ENCODE data around the gene CT55.
A peak's percentile ranks its signal among the peaks of the same experiment; 100 is the strongest.
"Not testable (repeated sequence)": the region's sequence is repeated elsewhere in the genome, so short reads cannot be mapped to it uniquely, and the experiment has no call there.

Gene CT55, protein sequence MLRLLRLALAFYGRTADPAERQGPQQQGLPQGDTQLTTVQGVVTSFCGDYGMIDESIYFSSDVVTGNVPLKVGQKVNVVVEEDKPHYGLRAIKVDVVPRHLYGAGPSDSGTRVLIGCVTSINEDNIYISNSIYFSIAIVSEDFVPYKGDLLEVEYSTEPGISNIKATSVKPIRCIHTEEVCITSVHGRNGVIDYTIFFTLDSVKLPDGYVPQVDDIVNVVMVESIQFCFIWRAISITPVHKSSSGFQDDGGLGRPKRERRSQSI

GRCh38 chrX:135170877-135171519 is at the start of gene CT55:
CT55 (minus strand) TSS chrX:135171398; CDS start chrX:135171171, 227 bp downstream.
- Mint-ChIP-seq H3K36me3 (no peaks in the 10 kb centered on the region), H3K27me3 (peaks cover 4% of the 10 kb centered on the region), H3K9me3 (peaks cover 6% of the 10 kb centered on the region), H3K4me1 (no peaks in the 10 kb centered on the region), H3K27ac (no peak within 1 kb of the TSS), H3K4me3 (no peak within 1 kb of the TSS)
- DNase-seq (ENCODE audit: low spot score in 2 of 2) (no peak), ATAC-seq (ENCODE audit: low read depth) (no peak)

DNA sequence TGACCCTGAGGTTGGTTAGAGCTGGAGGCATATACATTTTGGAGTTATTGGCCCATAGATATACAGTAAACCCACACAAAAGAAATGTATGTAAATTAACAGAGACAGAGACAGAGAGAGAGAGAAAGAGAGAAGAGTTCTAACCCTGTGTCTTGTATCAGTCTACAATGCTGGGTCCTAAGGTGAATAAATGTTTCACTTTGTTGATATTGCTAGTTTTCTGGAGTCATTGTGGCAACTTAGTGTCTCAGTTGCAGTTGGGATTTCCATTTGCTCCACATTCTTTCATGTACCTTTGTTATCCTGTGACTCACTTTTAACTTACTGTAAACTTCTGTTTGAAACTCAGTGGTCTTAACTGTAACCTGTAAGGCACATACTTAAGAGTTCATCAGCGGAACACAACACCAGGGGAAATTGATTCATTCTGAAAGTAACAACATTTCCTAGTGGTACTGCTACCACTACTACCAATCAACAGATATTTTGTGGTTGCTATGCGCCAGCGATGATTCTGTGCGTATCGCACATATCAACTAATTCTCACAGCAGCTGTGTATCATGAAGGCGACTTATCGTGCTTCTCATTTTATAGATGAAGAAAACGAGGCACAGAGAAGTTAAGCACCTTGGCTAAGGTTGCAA is 42.1 kb upstream of the CT55 start:
- H3K4me3 Mint-ChIP-seq: no peak overlapping the region
- H3K27ac Mint-ChIP-seq: no peak overlapping the region
- H3K9me3 Mint-ChIP-seq: no peaks in the 10 kb centered on the region
- no peak for DNase-seq (ENCODE audit: low spot score in 2 of 2)
- ATAC-seq (ENCODE audit: low read depth): no peak
- H3K4me1 Mint-ChIP-seq: peaks cover 5% of the 10 kb centered on the region
- H3K27me3 Mint-ChIP-seq: peaks cover 5% of the 10 kb centered on the region
- no peaks in the 10 kb centered on the region for H3K36me3 Mint-ChIP-seq

DNA sequence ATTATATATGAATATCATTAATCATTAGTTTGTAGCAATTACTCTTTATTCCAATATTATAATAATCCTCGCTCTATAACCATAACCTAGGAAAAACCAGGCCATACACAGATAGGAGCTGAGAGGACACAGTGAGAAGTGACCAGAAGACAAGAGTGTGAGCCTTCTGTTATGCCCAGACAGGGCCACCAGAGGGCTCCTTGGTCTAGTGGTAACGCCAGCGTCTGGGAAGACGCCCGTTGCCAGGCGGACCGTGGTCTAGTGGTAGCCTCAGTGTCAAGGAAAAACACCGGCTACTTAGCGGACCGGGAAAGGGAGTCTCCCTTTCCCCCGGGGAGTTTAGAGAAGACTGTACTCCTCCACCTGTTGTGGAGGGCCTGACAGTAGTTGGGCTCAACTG is 35.2 kb upstream of the CT55 start:
- not testable (repeated sequence) for H3K4me1 Mint-ChIP-seq; H3K27me3 Mint-ChIP-seq; H3K4me3 Mint-ChIP-seq; ATAC-seq (ENCODE audit: low read depth); H3K36me3 Mint-ChIP-seq; H3K9me3 Mint-ChIP-seq; H3K27ac Mint-ChIP-seq
- peak; percentile 1 to 30 for DNase-seq (ENCODE audit: low spot score in 2 of 2)

GRCh38 chrX:135200297-135200696 is 29.1 kb upstream of the CT55 start:
- DNase-seq (ENCODE audit: low spot score in 2 of 2) (no peak), ATAC-seq (ENCODE audit: low read depth) (no peak)
- peaks cover 2% of the 10 kb centered on the region for H3K27me3 Mint-ChIP-seq
- H3K9me3 Mint-ChIP-seq: no peaks in the 10 kb centered on the region
- no peak overlapping the region for H3K27ac Mint-ChIP-seq
- H3K36me3 Mint-ChIP-seq: no peaks in the 10 kb centered on the region
- no peaks in the 10 kb centered on the region for H3K4me1 Mint-ChIP-seq
- H3K4me3 Mint-ChIP-seq: no peak overlapping the region

DNA sequence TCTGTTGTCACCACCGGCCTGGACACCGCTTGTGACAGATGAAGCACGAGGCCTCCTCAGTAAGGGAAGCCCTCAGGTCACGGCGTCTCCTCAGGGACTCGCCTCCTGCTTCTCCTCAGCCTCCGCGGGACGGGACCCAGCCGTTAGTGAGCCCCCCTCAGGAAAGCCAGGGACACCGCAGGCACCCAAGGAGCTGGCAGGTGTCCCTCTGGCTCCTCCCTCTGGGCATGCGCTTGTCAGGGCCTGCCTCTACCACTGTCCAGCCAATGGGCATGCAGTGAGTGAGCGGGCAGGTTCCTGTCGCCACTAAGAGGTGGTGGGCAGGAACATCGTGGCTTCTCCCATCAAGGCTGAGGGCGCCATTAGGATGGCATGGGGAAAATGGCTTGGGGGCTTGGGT is 23.5 kb upstream of the CT55 start:
- Mint-ChIP-seq H3K27me3 (no peaks in the 10 kb centered on the region), H3K36me3 (no peaks in the 10 kb centered on the region), H3K4me1 (no peaks in the 10 kb centered on the region), H3K4me3 (no peak overlapping the region), H3K9me3 (no peaks in the 10 kb centered on the region), H3K27ac (no peak overlapping the region)
- no peak for ATAC-seq (ENCODE audit: low read depth)
- DNase-seq (ENCODE audit: low spot score in 2 of 2): no peak

DNA sequence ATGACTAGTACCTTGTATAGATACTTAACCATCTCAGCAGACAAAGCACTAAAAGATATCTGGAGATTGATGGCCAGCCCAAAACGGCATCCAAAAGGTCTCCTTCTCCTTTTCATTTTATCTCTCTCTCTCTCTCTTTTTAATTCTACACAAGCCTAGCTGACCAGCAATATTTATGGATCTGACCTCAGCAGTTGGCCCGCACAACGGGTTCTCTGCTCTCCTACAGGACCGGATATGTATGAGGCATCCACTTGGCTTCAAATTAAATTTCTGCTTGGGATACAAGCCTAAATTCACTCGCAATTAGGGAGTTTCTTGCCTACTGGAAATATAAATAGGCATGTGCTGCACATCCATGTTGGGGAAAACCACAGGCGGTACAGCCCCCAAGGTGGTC is 22.5 kb upstream of the CT55 start:
- Mint-ChIP-seq H3K27ac (no peak overlapping the region), H3K36me3 (no peaks in the 10 kb centered on the region), H3K27me3 (no peaks in the 10 kb centered on the region), H3K4me3 (no peak overlapping the region), H3K4me1 (no peaks in the 10 kb centered on the region), H3K9me3 (no peaks in the 10 kb centered on the region)
- ATAC-seq (ENCODE audit: low read depth) (no peak), DNase-seq (ENCODE audit: low spot score in 2 of 2) (no peak)

GRCh38 chrX:135191838-135192237 is 20.6 kb upstream of the CT55 start:
- H3K27me3 Mint-ChIP-seq: no peaks in the 10 kb centered on the region
- ATAC-seq (ENCODE audit: low read depth): no peak
- H3K4me3 Mint-ChIP-seq: no peak overlapping the region
- no peak for DNase-seq (ENCODE audit: low spot score in 2 of 2)
- no peaks in the 10 kb centered on the region for H3K36me3 Mint-ChIP-seq
- H3K9me3 Mint-ChIP-seq: no peaks in the 10 kb centered on the region
- H3K4me1 Mint-ChIP-seq: no peaks in the 10 kb centered on the region
- H3K27ac Mint-ChIP-seq: no peak overlapping the region

GRCh38 chrX:135185795-135186443 is 14.7 kb upstream of the CT55 start:
- Mint-ChIP-seq H3K4me1 (peaks cover 3% of the 10 kb centered on the region), H3K27me3 (peaks cover 10% of the 10 kb centered on the region), H3K4me3 (no peak overlapping the region), H3K27ac (no peak overlapping the region), H3K36me3 (no peaks in the 10 kb centered on the region), H3K9me3 (no peaks in the 10 kb centered on the region)
- no peak for DNase-seq (ENCODE audit: low spot score in 2 of 2)
- peak; percentile 72 for ATAC-seq (ENCODE audit: low read depth)

DNA sequence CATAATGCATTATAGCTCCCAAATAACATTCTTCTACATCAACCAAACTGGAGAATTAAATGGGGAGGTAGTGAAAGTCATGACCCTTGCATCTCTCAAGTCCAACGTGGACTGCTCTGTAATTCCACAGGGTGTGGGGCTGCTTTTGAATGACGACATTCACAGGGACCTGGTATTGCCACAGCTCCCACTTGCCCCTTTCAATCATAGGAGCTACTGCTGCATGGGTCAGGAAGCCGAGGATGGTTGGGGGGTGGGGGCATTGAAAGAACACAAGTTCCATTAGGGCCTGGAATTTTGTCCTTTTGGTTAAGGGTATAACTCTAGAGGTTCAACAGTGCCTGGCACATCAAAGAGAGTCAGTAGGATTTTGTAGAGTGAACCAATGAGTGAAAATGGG is 7.4 kb upstream of the CT55 start:
- no peaks in the 10 kb centered on the region for H3K9me3 Mint-ChIP-seq
- peaks cover 12% of the 10 kb centered on the region for H3K27me3 Mint-ChIP-seq
- no peak for DNase-seq (ENCODE audit: low spot score in 2 of 2)
- no peak overlapping the region for H3K4me3 Mint-ChIP-seq
- H3K36me3 Mint-ChIP-seq: no peaks in the 10 kb centered on the region
- ATAC-seq (ENCODE audit: low read depth): no peak
- H3K4me1 Mint-ChIP-seq: peaks cover 3% of the 10 kb centered on the region
- no peak overlapping the region for H3K27ac Mint-ChIP-seq

DNA sequence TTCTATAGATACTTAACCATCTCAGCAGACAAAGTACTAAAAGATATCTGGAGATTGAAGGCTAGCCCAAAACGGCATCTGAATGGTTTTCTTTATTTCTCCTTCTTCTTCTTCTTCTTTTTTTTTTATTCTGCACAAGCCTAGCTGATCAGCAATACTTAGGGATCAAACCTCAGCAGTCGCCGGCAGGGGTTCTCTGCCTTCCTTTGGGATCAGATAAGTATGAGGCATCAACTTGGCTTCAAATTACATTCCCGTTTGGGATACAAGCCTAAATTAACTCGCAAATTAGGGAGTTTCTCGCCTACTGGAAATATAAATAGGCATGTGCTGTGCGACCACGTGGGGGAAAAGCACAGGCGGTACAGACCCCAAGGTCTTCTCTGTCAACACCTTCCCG is 730 bp downstream of the CT55 start:
- Mint-ChIP-seq H3K27ac (no peak overlapping the region), H3K9me3 (peaks cover 6% of the 10 kb centered on the region), H3K4me3 (no peak overlapping the region), H3K27me3 (peaks cover 4% of the 10 kb centered on the region), H3K4me1 (no peaks in the 10 kb centered on the region), H3K36me3 (no peaks in the 10 kb centered on the region)
- DNase-seq (ENCODE audit: low spot score in 2 of 2): no peak
- ATAC-seq (ENCODE audit: low read depth): no peak

GRCh38 chrX:135169534-135169933 is 1.7 kb downstream of the CT55 start:
- H3K4me3 Mint-ChIP-seq; H3K27ac Mint-ChIP-seq; DNase-seq (ENCODE audit: low spot score in 2 of 2); H3K27me3 Mint-ChIP-seq; H3K36me3 Mint-ChIP-seq; ATAC-seq (ENCODE audit: low read depth); H3K4me1 Mint-ChIP-seq; H3K9me3 Mint-ChIP-seq: not testable (repeated sequence)

- no peak overlapping the region for H3K27ac Mint-ChIP-seq
- peaks cover 6% of the 10 kb centered on the region for H3K9me3 Mint-ChIP-seq
- H3K4me1 Mint-ChIP-seq: no peaks in the 10 kb centered on the region
- no peaks in the 10 kb centered on the region for H3K36me3 Mint-ChIP-seq
- H3K27me3 Mint-ChIP-seq: no peaks in the 10 kb centered on the region
- no peak for ATAC-seq (ENCODE audit: low read depth)
- DNase-seq (ENCODE audit: low spot score in 2 of 2): no peak
- H3K4me3 Mint-ChIP-seq: no peak overlapping the region
These were observed 2.7 kb downstream of the CT55 start for GRCh38 chrX:135168486-135168885.

DNA sequence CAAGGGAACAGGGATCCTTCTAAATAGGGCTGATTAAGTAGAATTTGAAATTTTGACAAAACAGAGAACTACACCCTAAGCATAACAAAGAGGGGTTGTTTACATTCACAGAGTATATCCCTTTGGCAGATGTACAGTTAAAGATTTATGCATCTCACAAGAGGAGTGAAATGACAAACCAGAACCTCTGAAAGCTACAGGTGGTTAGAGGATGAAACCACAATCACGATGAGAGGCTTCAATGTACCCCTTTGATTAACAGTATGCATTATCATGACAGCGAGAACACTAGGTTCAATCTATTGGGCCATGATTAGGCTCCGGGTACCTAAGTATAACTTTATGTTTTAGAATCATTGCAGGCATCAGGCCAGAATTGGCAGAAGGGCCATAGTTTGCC is 16.5 kb downstream of the CT55 start:
- not testable (repeated sequence) for ATAC-seq (ENCODE audit: low read depth); H3K27me3 Mint-ChIP-seq; H3K4me3 Mint-ChIP-seq; H3K27ac Mint-ChIP-seq; H3K4me1 Mint-ChIP-seq; DNase-seq (ENCODE audit: low spot score in 2 of 2); H3K9me3 Mint-ChIP-seq; H3K36me3 Mint-ChIP-seq

DNA sequence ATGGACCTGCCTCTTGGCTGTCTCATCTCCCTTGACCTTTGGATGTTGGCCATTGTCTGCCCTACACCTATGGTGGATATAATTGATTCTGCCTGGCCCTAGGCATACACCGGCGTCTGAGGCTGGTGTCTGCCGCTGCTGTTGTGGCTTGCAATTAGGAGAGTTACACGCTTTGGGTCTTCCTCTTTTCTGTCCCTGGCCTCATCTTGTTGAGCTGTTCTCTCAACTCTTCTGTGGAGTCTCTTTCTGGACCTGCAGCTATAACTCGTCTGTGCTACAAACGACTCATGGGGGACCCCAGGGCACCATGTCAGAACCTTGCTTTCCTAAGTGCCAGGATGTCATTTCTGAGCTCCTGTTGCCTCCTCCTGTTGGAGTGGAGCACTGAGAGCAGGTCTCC is 45.1 kb downstream of the CT55 start:
- ATAC-seq (ENCODE audit: low read depth): peak; percentile 53
- H3K9me3 Mint-ChIP-seq; H3K4me1 Mint-ChIP-seq; H3K36me3 Mint-ChIP-seq; H3K27me3 Mint-ChIP-seq; H3K4me3 Mint-ChIP-seq; DNase-seq (ENCODE audit: low spot score in 2 of 2); H3K27ac Mint-ChIP-seq: not testable (repeated sequence)

Measured in memory B cell (primary cell).